AG04449 (cell line): ENCODE measurements around the gene S100A14.

Experiments
- CTCF ChIA-PET: fragments of 350-600 bp; formaldehyde crosslinking; extraction: SDS; loops from one replicate; lab custom pipeline; 2021; ENCODE audit warnings: antibody characterized with exemption; lab: Yijun Ruan, JAX
- POLR2A ChIA-PET: fragments of 400-600, 350-600 bp; formaldehyde crosslinking; extraction: SDS; loops from one replicate; lab custom pipeline; 2020; ENCODE audit warnings: antibody characterized with exemption, inconsistent platforms; lab: Yijun Ruan, JAX
- DNase-seq: peaks from one replicate; pipeline ENCODE4 v3.0.0-alpha.2; 2010; ENCODE audit warnings: low read depth, low spot score
- H3K4me3 ChIP-seq: 2 replicates; pipeline ENCODE4 v1.5.1; 2011; ENCODE audit warnings: low read depth, mild to moderate bottlenecking, control low read depth, low read length
- CTCF ChIP-seq: IDR thresholded peaks from one replicate; pipeline ENCODE4 v1.5.1; 2011; ENCODE audit warnings: mild to moderate bottlenecking, moderate library complexity, low read length, control low read depth, inconsistent platforms; ENCODE audit not compliant: insufficient read depth; ENCODE audit errors: missing control alignments

Gene S100A14

GRCh38 chr1:153607381-153607780 lies 8.7 kb downstream of the S100A14 start:
- DNase-seq = no peak
- POLR2A ChIA-PET = interaction anchor here (0.9 to 2.8 kb wide), 3 partner anchors 12 to 23 kb away, joined by 3 to 20 read pairs (median 6); partner anchors contain the start of gene S100A13
- TF ChIP-seq CTCF = no peak
- no peak overlapping the region for H3K4me3 ChIP-seq
- CTCF ChIA-PET = interaction anchor here (0.7 to 2.8 kb wide), 7 partner anchors 9 to 112 kb away, joined by 3 to 13 read pairs (median 3); partner anchors contain the start of gene S100A13

GRCh38 chr1:153606194-153606593 lies 9.9 kb downstream of the S100A14 start:
- CTCF ChIA-PET = interaction anchor here (0.9 to 2.6 kb wide), 3 partner anchors 73 to 110 kb away, joined by 3 to 12 read pairs (median 3); no protein-coding TSS in a partner anchor

GRCh38 chr1:153602749-153603148 lies 13.4 kb downstream of the S100A14 start:
- no peak for DNase-seq
- H3K4me3 ChIP-seq = no peak overlapping the region
- no peak for TF ChIP-seq CTCF
- ChIA-PET CTCF (interaction anchor here (0.8 to 1.9 kb wide), 6 partner anchors 12 to 92 kb away, joined by 3 to 10 read pairs (median 4); partner anchors contain the start of gene S100A13), POLR2A (interaction anchor here (0.9 kb wide), 1 partner anchor 9 kb away, joined by 3 read pairs; no protein-coding TSS in a partner anchor)

More at GRCh38 chr1:153606194-153606593, 9.9 kb downstream of the S100A14 start:
- DNase-seq = no peak
- TF ChIP-seq CTCF = no peak
- POLR2A ChIA-PET = interaction anchor here (0.7 kb wide), 2 partner anchors 34 to 73 kb away, joined by 3 read pairs; no protein-coding TSS in a partner anchor
- H3K4me3 ChIP-seq = no peak overlapping the region

- DNase-seq = no peak
- no peak for TF ChIP-seq CTCF
- ChIA-PET POLR2A (no interaction called here), CTCF (interaction anchor here (0.8 to 3.6 kb wide), 9 partner anchors 13 to 89 kb away, joined by 3 to 21 read pairs (median 4); partner anchors contain the start of genes CHTOP, S100A1, S100A13 and S100A16)
- no peak overlapping the region for H3K4me3 ChIP-seq
Measured at GRCh38 chr1:153599847-153600246, 16.3 kb downstream of the S100A14 start.

- DNase-seq = no peak
- ChIA-PET CTCF (interaction anchor here (0.7 to 3.6 kb wide), 11 partner anchors 9 to 88 kb away, joined by 3 to 21 read pairs (median 4); partner anchors contain the start of genes S100A1, S100A13 and S100A16), POLR2A (interaction anchor here (0.6 to 1.7 kb wide), 4 partner anchors 10 to 28 kb away, joined by 3 to 12 read pairs (median 4); partner anchors contain the start of gene S100A13)
Measured at GRCh38 chr1:153598309-153599172, 17.6 kb downstream of the S100A14 start.

More at GRCh38 chr1:153598309-153599172, 17.6 kb downstream of the S100A14 start:
- no peak overlapping the region for H3K4me3 ChIP-seq
- TF ChIP-seq CTCF = no peak
